Panc1 (cell line): ENCODE measurements around the gene CCDC73. TPM values are rescaled to one million over a fixed set of nuclear protein-coding genes. Genes with fewer than 3 reads are reported as not detected.

Source experiments
- ATAC-seq: fragments of 200-7000 bp; cut with Tn5 transposase; 2 replicates; pipeline ENCODE4 v1.9.1; 2020; ENCODE audit warnings: mild to moderate bottlenecking, moderate library complexity
- BruUV-seq: library from RNA; stranded (reverse); fragments of 400-500 nt; replicated peaks from 2 replicates; lab custom pipeline; 2021; lab: Mats Ljungman, UMichigan
- CTCF ChIA-PET: fragments of 300-600 bp; sonication (Branson Sonifier 250); formaldehyde crosslinking; loops from one replicate; lab custom pipeline; 2022; ENCODE audit warnings: antibody characterized with exemption; lab: Charles Lee
- POLR2A ChIA-PET: fragments of 300-600 bp; sonication (Branson Sonifier 250); formaldehyde crosslinking; loops from one replicate; lab custom pipeline; 2022; ENCODE audit warnings: antibody characterized with exemption; lab: Charles Lee
- DNase-seq: peaks from one replicate; pipeline ENCODE4 v3.0.0-alpha.2; 2010; ENCODE audit warnings: low read depth, low spot score
- H3K27ac ChIP-seq: 2 replicates; pipeline ENCODE4 v1.5.1; 2011; ENCODE audit warnings: mild to moderate bottlenecking, low read length, inconsistent platforms
- H3K27me3 ChIP-seq: fragments of 200-500 bp; sonication (Bioruptor generic); 2 replicates; pipeline ENCODE4 v1.6.0; 2014; ENCODE audit warnings: low read length, inconsistent platforms; ENCODE audit not compliant: control insufficient read depth, insufficient read depth
- H3K36me3 ChIP-seq: fragments of 200-500 bp; sonication (Bioruptor generic); 2 replicates; pipeline ENCODE4 v1.5.1; 2014; ENCODE audit warnings: inconsistent platforms, mild to moderate bottlenecking, low read length, moderate library complexity; ENCODE audit not compliant: control insufficient read depth, insufficient read depth
- H3K4me1 ChIP-seq: 2 replicates; pipeline ENCODE4 v1.5.1; 2011; ENCODE audit warnings: inconsistent platforms, mild to moderate bottlenecking, low read length, moderate library complexity; ENCODE audit not compliant: control insufficient read depth, insufficient read depth
- H3K4me3 ChIP-seq, 2 experiments: 2 replicates each; pipeline ENCODE4 v1.5.1; 2011 to 2012; ENCODE audit warnings: low read depth in 2 of 2, low read length in 2 of 2, mild to moderate bottlenecking in 2 of 2, inconsistent platforms in 1 of 2, moderate library complexity in 1 of 2
- H3K9me3 ChIP-seq: fragments of 200-500 bp; sonication (Bioruptor generic); 2 replicates; pipeline ENCODE4 v1.5.1; 2014; ENCODE audit warnings: low read depth, mild to moderate bottlenecking, inconsistent platforms, low read length, moderate library complexity; ENCODE audit not compliant: control insufficient read depth, insufficient read depth
- CTCF ChIP-seq: fragments of 450-650 bp; IDR thresholded peaks from 2 replicates; pipeline ENCODE4 v1.5.1; 2017; ENCODE audit warnings: mild to moderate bottlenecking
- POLR2AphosphoS5 ChIP-seq: IDR thresholded peaks from 2 replicates; pipeline ENCODE4 v1.6.1; 2012; ENCODE audit warnings: mild to moderate bottlenecking, low read depth, low read length, moderate library complexity
- REST ChIP-seq, 2 experiments: IDR thresholded peaks; 2 replicates each; pipeline ENCODE4 v1.6.1; 2011 to 2012; ENCODE audit warnings: low read depth in 2 of 2, control low read depth in 1 of 2, low read length in 1 of 2, mild to moderate bottlenecking in 1 of 2, moderate library complexity in 1 of 2; ENCODE audit not compliant: insufficient read depth in 1 of 2
- SIN3A ChIP-seq: IDR thresholded peaks from 2 replicates; pipeline ENCODE4 v1.6.1; 2012; ENCODE audit warnings: low read depth, mild to moderate bottlenecking, low read length, moderate library complexity, borderline replicate concordance; ENCODE audit not compliant: insufficient read depth
- TCF7L2 ChIP-seq: IDR thresholded peaks from 2 replicates; pipeline ENCODE4 v1.6.1; 2011; ENCODE audit warnings: mild to moderate bottlenecking, low read depth, low read length, inconsistent platforms
- in situ Hi-C: cut with HindIII; loops from 2 replicates; pipeline ENCODE4 v1.10.0; 2016; ENCODE audit warnings: low sequenced_read_pairs, low pct_unique_long_range_greater_than_20kb
- intact Hi-C: fragments of 100-400 bp; cut with micrococcal nuclease; formaldehyde crosslinking; loops from one replicate; pipeline ENCODE4 v1.10.0; 2022; ENCODE audit not compliant: unreplicated experiment
- total RNA-seq: library from RNA; stranded (reverse); gene quantifications from one replicate; pipeline ENCODE4 v1.2.1, GENCODE V29; 2021; ENCODE audit not compliant: unreplicated experiment

The CCDC73 gene
- total RNA-seq, 1 experiment from 2014 or later, result not detected

GRCh38 chr11:32580967-32581366, 213.5 kb downstream of the CCDC73 start:
- no peak for DNase-seq
- intact Hi-C loops, result no loop called here

GRCh38 chr11:32576456-32576855, 218.0 kb downstream of the CCDC73 start:
- ChIA-PET POLR2A (no interaction called here), CTCF (no interaction called here)
- no peaks in the 10 kb centered on the region for H3K9me3 ChIP-seq
- no peaks in the 10 kb centered on the region for H3K36me3 ChIP-seq
- DNase-seq (no peak), ATAC-seq (no peak)
- no peak overlapping the region for H3K27ac ChIP-seq
- TF ChIP-seq SIN3A (no peak), POLR2AphosphoS5 (no peak), REST (IDR thresholded peaks at IDR 0.05; ENCODE audit: insufficient read depth in 1 of 2, low read depth in 2 of 2, low read length in 1 of 2) (no peak), CTCF (no peak), TCF7L2 (no peak)
- no peaks in the 10 kb centered on the region for H3K4me1 ChIP-seq
- intact Hi-C loops, result no loop called here
- in situ Hi-C loops, result no loop called here
- BruUV-seq, result no TSS peak
- no peaks in the 10 kb centered on the region for H3K27me3 ChIP-seq
- H3K4me3 ChIP-seq, result no peak overlapping the region

More at GRCh38 chr11:32580967-32581366, 213.5 kb downstream of the CCDC73 start:
- H3K27ac ChIP-seq, result no peak overlapping the region
- in situ Hi-C loops, result no loop called here
- H3K27me3 ChIP-seq, result no peaks in the 10 kb centered on the region
- BruUV-seq, result no TSS peak
- TF ChIP-seq CTCF, result no peak
- TF ChIP-seq TCF7L2, result no peak
- no peak for TF ChIP-seq POLR2AphosphoS5
- TF ChIP-seq REST (IDR thresholded peaks at IDR 0.05; ENCODE audit: insufficient read depth in 1 of 2, low read depth in 2 of 2, low read length in 1 of 2), result no peak
- TF ChIP-seq SIN3A, result no peak
- no peak overlapping the region for H3K4me3 ChIP-seq
- CTCF ChIA-PET, result no interaction called here
- no peaks in the 10 kb centered on the region for H3K9me3 ChIP-seq
- ATAC-seq, result no peak
- peaks cover 3% of the 10 kb centered on the region for H3K36me3 ChIP-seq
- peaks cover 10% of the 10 kb centered on the region for H3K4me1 ChIP-seq
- POLR2A ChIA-PET, result no interaction called here
